Panc1 (cell line): Measurements from ENCODE around the gene IGLL5. TPM values are rescaled to one million over a fixed set of nuclear protein-coding genes. Genes with fewer than 3 reads are reported as not detected.

Experiments used
- ATAC-seq: fragments of 200-7000 bp; cut with Tn5 transposase; 2 replicates; pipeline ENCODE4 v1.9.1; 2020; ENCODE audit warnings: mild to moderate bottlenecking, moderate library complexity
- BruUV-seq: library from RNA; stranded (reverse); fragments of 400-500 nt; replicated peaks from 2 replicates; lab custom pipeline; 2021; lab: Mats Ljungman, UMichigan
- CTCF ChIA-PET: fragments of 300-600 bp; sonication (Branson Sonifier 250); formaldehyde crosslinking; loops from one replicate; lab custom pipeline; 2022; ENCODE audit warnings: antibody characterized with exemption; lab: Charles Lee
- POLR2A ChIA-PET: fragments of 300-600 bp; sonication (Branson Sonifier 250); formaldehyde crosslinking; loops from one replicate; lab custom pipeline; 2022; ENCODE audit warnings: antibody characterized with exemption; lab: Charles Lee
- DNase-seq: peaks from one replicate; pipeline ENCODE4 v3.0.0-alpha.2; 2010; ENCODE audit warnings: low read depth, low spot score
- H3K27ac ChIP-seq: 2 replicates; pipeline ENCODE4 v1.5.1; 2011; ENCODE audit warnings: mild to moderate bottlenecking, low read length, inconsistent platforms
- H3K27me3 ChIP-seq: fragments of 200-500 bp; sonication (Bioruptor generic); 2 replicates; pipeline ENCODE4 v1.6.0; 2014; ENCODE audit warnings: low read length, inconsistent platforms; ENCODE audit not compliant: control insufficient read depth, insufficient read depth
- H3K36me3 ChIP-seq: fragments of 200-500 bp; sonication (Bioruptor generic); 2 replicates; pipeline ENCODE4 v1.5.1; 2014; ENCODE audit warnings: inconsistent platforms, mild to moderate bottlenecking, low read length, moderate library complexity; ENCODE audit not compliant: control insufficient read depth, insufficient read depth
- H3K4me1 ChIP-seq: 2 replicates; pipeline ENCODE4 v1.5.1; 2011; ENCODE audit warnings: inconsistent platforms, mild to moderate bottlenecking, low read length, moderate library complexity; ENCODE audit not compliant: control insufficient read depth, insufficient read depth
- H3K4me3 ChIP-seq, 2 experiments: 2 replicates each; pipeline ENCODE4 v1.5.1; 2011 to 2012; ENCODE audit warnings: low read depth in 2 of 2, low read length in 2 of 2, mild to moderate bottlenecking in 2 of 2, inconsistent platforms in 1 of 2, moderate library complexity in 1 of 2
- H3K9me3 ChIP-seq: fragments of 200-500 bp; sonication (Bioruptor generic); 2 replicates; pipeline ENCODE4 v1.5.1; 2014; ENCODE audit warnings: low read depth, mild to moderate bottlenecking, inconsistent platforms, low read length, moderate library complexity; ENCODE audit not compliant: control insufficient read depth, insufficient read depth
- CTCF ChIP-seq: fragments of 450-650 bp; IDR thresholded peaks from 2 replicates; pipeline ENCODE4 v1.5.1; 2017; ENCODE audit warnings: mild to moderate bottlenecking
- POLR2AphosphoS5 ChIP-seq: IDR thresholded peaks from 2 replicates; pipeline ENCODE4 v1.6.1; 2012; ENCODE audit warnings: mild to moderate bottlenecking, low read depth, low read length, moderate library complexity
- REST ChIP-seq, 2 experiments: IDR thresholded peaks; 2 replicates each; pipeline ENCODE4 v1.6.1; 2011 to 2012; ENCODE audit warnings: low read depth in 2 of 2, control low read depth in 1 of 2, low read length in 1 of 2, mild to moderate bottlenecking in 1 of 2, moderate library complexity in 1 of 2; ENCODE audit not compliant: insufficient read depth in 1 of 2
- SIN3A ChIP-seq: IDR thresholded peaks from 2 replicates; pipeline ENCODE4 v1.6.1; 2012; ENCODE audit warnings: low read depth, mild to moderate bottlenecking, low read length, moderate library complexity, borderline replicate concordance; ENCODE audit not compliant: insufficient read depth
- TCF7L2 ChIP-seq: IDR thresholded peaks from 2 replicates; pipeline ENCODE4 v1.6.1; 2011; ENCODE audit warnings: mild to moderate bottlenecking, low read depth, low read length, inconsistent platforms
- in situ Hi-C: cut with HindIII; loops from 2 replicates; pipeline ENCODE4 v1.10.0; 2016; ENCODE audit warnings: low sequenced_read_pairs, low pct_unique_long_range_greater_than_20kb
- intact Hi-C: fragments of 100-400 bp; cut with micrococcal nuclease; formaldehyde crosslinking; loops from one replicate; pipeline ENCODE4 v1.10.0; 2022; ENCODE audit not compliant: unreplicated experiment
- total RNA-seq: library from RNA; stranded (reverse); gene quantifications from one replicate; pipeline ENCODE4 v1.2.1, GENCODE V29; 2021; ENCODE audit not compliant: unreplicated experiment

Gene IGLL5
- total RNA-seq, 1 experiment from 2014 or later = not detected

- Histone ChIP-seq H3K9me3 (no peaks in the 10 kb centered on the region), H3K36me3 (no peaks in the 10 kb centered on the region), H3K4me3 (no peak overlapping the region), H3K27ac (no peak overlapping the region), H3K27me3 (no peaks in the 10 kb centered on the region; the same call in 1 of the 2 replicates), H3K4me1 (no peaks in the 10 kb centered on the region)
- in situ Hi-C loops (no loop called here), intact Hi-C loops (no loop called here)
- no peak for TF ChIP-seq TCF7L2
- no peak for TF ChIP-seq REST (IDR thresholded peaks at IDR 0.05; ENCODE audit: insufficient read depth in 1 of 2, low read depth in 2 of 2, low read length in 1 of 2)
- no peak for TF ChIP-seq POLR2AphosphoS5
- no peak for TF ChIP-seq SIN3A
- BruUV-seq = no TSS peak
- POLR2A ChIA-PET = no interaction called here
- DNase-seq = no peak
- CTCF ChIA-PET = no interaction called here
- ATAC-seq = no peak
These were observed 27.4 kb downstream of the IGLL5 start for GRCh38 chr22:22914726-22915669.

GRCh38 chr22:22915670-22916035, 28.0 kb downstream of the IGLL5 start:
- intact Hi-C loops = no loop called here
- ChIA-PET POLR2A (no interaction called here), CTCF (no interaction called here)
- H3K27me3 ChIP-seq = no peaks in the 10 kb centered on the region; the same call in 1 of the 2 replicates
- DNase-seq (no peak), ATAC-seq (no peak)
- no TSS peak for BruUV-seq
- H3K4me3 ChIP-seq = no peak overlapping the region
- TF ChIP-seq CTCF = no peak
- no peak for TF ChIP-seq POLR2AphosphoS5
- TF ChIP-seq TCF7L2 = no peak
- no peak for TF ChIP-seq SIN3A
- no peak for TF ChIP-seq REST (IDR thresholded peaks at IDR 0.05; ENCODE audit: insufficient read depth in 1 of 2, low read depth in 2 of 2, low read length in 1 of 2)
- in situ Hi-C loops = no loop called here
- no peaks in the 10 kb centered on the region for H3K36me3 ChIP-seq
- H3K4me1 ChIP-seq = no peaks in the 10 kb centered on the region
- H3K9me3 ChIP-seq = no peaks in the 10 kb centered on the region
- no peak overlapping the region for H3K27ac ChIP-seq
